Esophagus squamous epithelium (tissue), 4 donors: ENCODE results near the gene RELN.

Experiments
- CTCF ChIP-seq, 6 experiments: fragments of 450-650 bp in 4 of 6; fragments of 200-600 bp in 2 of 6; sonication (generic) in 2 of 6; IDR thresholded peaks; one replicate each; pipeline ENCODE4 v1.5.1; 2016 to 2019; ENCODE audit warnings: antibody characterized with exemption in 6 of 6, mild to moderate bottlenecking in 4 of 6, moderate library complexity in 4 of 6
- POLR2A ChIP-seq, 4 donors: fragments of 450-650 bp; IDR thresholded peaks; one replicate each; pipeline ENCODE4 v1.6.1; 2017; ENCODE audit warnings: antibody characterized with exemption in 4 of 4, mild to moderate bottlenecking in 4 of 4, moderate library complexity in 3 of 4

GRCh38 chr7:103781409-103781808, 208.0 kb downstream of the RELN start:
- TF ChIP-seq CTCF (IDR thresholded peaks at IDR 0.05): no peak
- TF ChIP-seq POLR2A (IDR thresholded peaks at IDR 0.05): no peak
